Ishikawa (cell line): ENCODE results near the gene C1GALT1.

ENCODE experiments used
- CEBPB ChIP-seq: IDR thresholded peaks from 2 replicates; pipeline ENCODE4 v1.6.1; 2012
- CREB1 ChIP-seq: IDR thresholded peaks from 2 replicates; pipeline ENCODE4 v1.6.1; 2012; ENCODE audit warnings: low read depth
- EGR1 ChIP-seq: IDR thresholded peaks from 2 replicates; pipeline ENCODE4 v1.6.1; 2012
- EP300 ChIP-seq: IDR thresholded peaks from 2 replicates; pipeline ENCODE4 v1.6.1; 2012; ENCODE audit warnings: borderline replicate concordance
- FOXM1 ChIP-seq: IDR thresholded peaks from 2 replicates; pipeline ENCODE4 v1.6.1; 2012; ENCODE audit warnings: low read depth, borderline replicate concordance
- MAX ChIP-seq: IDR thresholded peaks from 2 replicates; pipeline ENCODE4 v1.6.1; 2012
- NFIC ChIP-seq: IDR thresholded peaks from 2 replicates; pipeline ENCODE4 v1.6.1; 2012
- RAD21 ChIP-seq: IDR thresholded peaks from 2 replicates; pipeline ENCODE4 v1.6.1; 2012; ENCODE audit warnings: low read depth
- REST ChIP-seq: IDR thresholded peaks from 2 replicates; pipeline ENCODE4 v1.6.1; 2012; ENCODE audit warnings: low read depth, mild to moderate bottlenecking
- TAF1 ChIP-seq: IDR thresholded peaks from 2 replicates; pipeline ENCODE4 v1.6.1; 2012; ENCODE audit warnings: low read depth, mild to moderate bottlenecking
- TCF12 ChIP-seq: IDR thresholded peaks from 2 replicates; pipeline ENCODE4 v1.6.1; 2012; ENCODE audit warnings: low read depth
- TEAD4 ChIP-seq: IDR thresholded peaks from 2 replicates; pipeline ENCODE4 v1.6.1; 2012
- USF1 ChIP-seq: IDR thresholded peaks from 2 replicates; pipeline ENCODE4 v1.6.1; 2012
- YY1 ChIP-seq: IDR thresholded peaks from 2 replicates; pipeline ENCODE4 v1.6.1; 2012; ENCODE audit warnings: low read depth
- ZBTB7A ChIP-seq: IDR thresholded peaks from 2 replicates; pipeline ENCODE4 v1.6.1; 2012; ENCODE audit warnings: low read depth

C1GALT1 gene

GRCh38 chr7:7188091-7188490 is 5.7 kb downstream of the C1GALT1 start:
- TF ChIP-seq MAX: no peak
- TF ChIP-seq EP300: no peak

GRCh38 chr7:7188742-7189141 is 6.4 kb downstream of the C1GALT1 start:
- no peak for TF ChIP-seq RAD21
- no peak for TF ChIP-seq TAF1

GRCh38 chr7:7190142-7190541 is 7.8 kb downstream of the C1GALT1 start:
- TF ChIP-seq ZBTB7A (no peak), TCF12 (no peak), EGR1 (no peak), TAF1 (no peak), NFIC (no peak), EP300 (no peak), USF1 (no peak)

GRCh38 chr7:7191137-7191536 is 8.8 kb downstream of the C1GALT1 start:
- TF ChIP-seq FOXM1: no peak
- TF ChIP-seq TCF12: no peak

GRCh38 chr7:7201578-7202374 is 19.4 kb downstream of the C1GALT1 start:
- TF ChIP-seq TCF12: no peak
- no peak; the same call in 1 of the 2 replicates for TF ChIP-seq EP300
- TF ChIP-seq RAD21: no peak
- TF ChIP-seq USF1: no peak
- no peak for TF ChIP-seq YY1
- TF ChIP-seq MAX: peak; percentile 35; the same call in 1 of the 2 replicates

GRCh38 chr7:7202375-7202720 is 20.0 kb downstream of the C1GALT1 start:
- TF ChIP-seq TAF1 (no peak), NFIC (peak; percentile 18; the same call in 1 of the 2 replicates)

- TF ChIP-seq EGR1 (no peak), EP300 (no peak), TCF12 (no peak), TAF1 (no peak), REST (no peak), CREB1 (no peak), USF1 (no peak), NFIC (no peak), TEAD4 (no peak), MAX (no peak), FOXM1 (no peak), CEBPB (no peak), ZBTB7A (no peak), YY1 (no peak)
These were observed 21.6 kb downstream of the C1GALT1 start for GRCh38 chr7:7203813-7204575.

GRCh38 chr7:7207876-7208275 is 25.5 kb downstream of the C1GALT1 start:
- TF ChIP-seq REST: no peak
- no peak for TF ChIP-seq USF1
- no peak for TF ChIP-seq NFIC
- TF ChIP-seq ZBTB7A: no peak
- TF ChIP-seq EP300: no peak
- TF ChIP-seq EGR1: no peak
- TF ChIP-seq CEBPB: no peak
- TF ChIP-seq CREB1: no peak
